Measurements from ENCODE around the gene HPCAL4.

The HPCAL4 gene

GRCh38 chr1:39652105-39652504, 39.1 kb downstream of the HPCAL4 start:
- CTCF ChIA-PET, result interaction anchor here (0.6 to 15.5 kb wide), 11 partner anchors 15 to 542 kb away, joined by 3 to 350 read pairs (median 3); partner anchors contain the start of gene NT5C1A
- Histone ChIP-seq H3K4me1 (ENCODE audit: control insufficient read depth, insufficient read depth, low read length) (no peaks in the 10 kb centered on the region), H3K27ac (ENCODE audit: extremely low read depth, low read depth, low read length) (no peak overlapping the region), H3K36me3 (ENCODE audit: control insufficient read depth in 2 of 2, insufficient read depth in 1 of 2, low read length in 2 of 2) (no peaks in the 10 kb centered on the region), H3K9me3 (ENCODE audit: control insufficient read depth, insufficient read depth, low read depth, low read length) (no peaks in the 10 kb centered on the region), H3K4me3 (ENCODE audit: low read depth, low read length) (no peak overlapping the region)
- POLR2A ChIA-PET, result interaction anchor here (0.6 kb wide), 1 partner anchor 46 kb away, joined by 4 read pairs; no protein-coding TSS in a partner anchor
- TF ChIP-seq ZNF169 (tag by site-specific recombination; IDR thresholded peaks at IDR 0.05) (no peak), ZSCAN16 (tag by site-specific recombination; IDR thresholded peaks at IDR 0.05) (no peak), ZNF23 (tag by site-specific recombination; IDR thresholded peaks at IDR 0.05; ENCODE audit: borderline replicate concordance) (no peak), ZNF302 (tag by site-specific recombination; IDR thresholded peaks at IDR 0.05; ENCODE audit: low read depth) (no peak), ZNF747 (tag by site-specific recombination; IDR thresholded peaks at IDR 0.05) (no peak), ZXDB (tag by site-specific recombination; IDR thresholded peaks at IDR 0.05) (no peak), ZNF514 (tag by site-specific recombination; IDR thresholded peaks at IDR 0.05) (no peak), ZNF580 (tag by site-specific recombination; IDR thresholded peaks at IDR 0.05) (no peak), ZNF280C (tag by site-specific recombination; IDR thresholded peaks at IDR 0.05) (no peak), ZNF121 (tag by site-specific recombination; IDR thresholded peaks at IDR 0.05) (no peak), SALL2 (tag by site-specific recombination; IDR thresholded peaks at IDR 0.05; ENCODE audit: borderline replicate concordance) (no peak), ZNF707 (tag by site-specific recombination; IDR thresholded peaks at IDR 0.05) (no peak), AEBP2 (tag by site-specific recombination; IDR thresholded peaks at IDR 0.05; ENCODE audit: borderline replicate concordance) (no peak), ZNF600 (tag by site-specific recombination; IDR thresholded peaks at IDR 0.05) (no peak), ZNF571 (tag by site-specific recombination; IDR thresholded peaks at IDR 0.05) (no peak), EGR2 (tag by site-specific recombination; IDR thresholded peaks at IDR 0.05; ENCODE audit: low read depth) (no peak), OVOL3 (tag by site-specific recombination; IDR thresholded peaks at IDR 0.05) (no peak), ZNF140 (tag by site-specific recombination; IDR thresholded peaks at IDR 0.05) (no peak)

GRCh38 chr1:39650431-39650830, 40.8 kb downstream of the HPCAL4 start:
- ChIA-PET POLR2A (no interaction called here), CTCF (interaction anchor here (0.5 to 15.5 kb wide), 3 partner anchors 8 to 375 kb away, joined by 3 to 350 read pairs (median 8); no protein-coding TSS in a partner anchor)
- H3K4me3 ChIP-seq (ENCODE audit: low read depth, low read length), result no peak overlapping the region

GRCh38 chr1:39649636-39650185, 41.5 kb downstream of the HPCAL4 start:
- POLR2A ChIA-PET, result no interaction called here
- Histone ChIP-seq H3K4me3 (ENCODE audit: low read depth, low read length) (no peak overlapping the region), H3K36me3 (ENCODE audit: control insufficient read depth in 2 of 2, insufficient read depth in 1 of 2, low read length in 2 of 2) (no peaks in the 10 kb centered on the region), H3K9me3 (ENCODE audit: control insufficient read depth, insufficient read depth, low read depth, low read length) (no peaks in the 10 kb centered on the region), H3K27ac (ENCODE audit: extremely low read depth, low read depth, low read length) (no peak overlapping the region), H3K4me1 (ENCODE audit: control insufficient read depth, insufficient read depth, low read length) (no peaks in the 10 kb centered on the region)
- no peak for TF ChIP-seq ZNF510 (tag by site-specific recombination; IDR thresholded peaks at IDR 0.05; ENCODE audit: insufficient replicate concordance)
- no peak for TF ChIP-seq ZFHX2 (tag by site-specific recombination; conservative IDR thresholded peaks at IDR 0.05)
- no peak for TF ChIP-seq ZNF747 (tag by site-specific recombination; IDR thresholded peaks at IDR 0.05)
- TF ChIP-seq ZNF555 (tag by site-specific recombination; conservative IDR thresholded peaks at IDR 0.05), result no peak
- no peak for TF ChIP-seq ZNF274 (IDR thresholded peaks at IDR 0.05; ENCODE audit: low read length)
- no peak for TF ChIP-seq ZNF274 (tag by site-specific recombination; IDR thresholded peaks at IDR 0.05; ENCODE audit: borderline replicate concordance)
- TF ChIP-seq ZNF404 (tag by site-specific recombination; IDR thresholded peaks at IDR 0.05), result no peak
- no peak for TF ChIP-seq GLIS2 (tag by site-specific recombination; IDR thresholded peaks at IDR 0.05)
- no peak for TF ChIP-seq ZNF585B (tag by site-specific recombination; IDR thresholded peaks at IDR 0.05)
- TF ChIP-seq ZNF658 (tag by site-specific recombination; IDR thresholded peaks at IDR 0.05), result no peak
- TF ChIP-seq HOXD13 (CRISPR knock-in tag; IDR thresholded peaks at IDR 0.05; ENCODE audit: borderline replicate concordance), result no peak
- TF ChIP-seq ZNF580 (tag by site-specific recombination; IDR thresholded peaks at IDR 0.05), result no peak
- CTCF ChIA-PET, result interaction anchor here (0.6 to 15.5 kb wide), 4 partner anchors 9 to 972 kb away, joined by 3 to 350 read pairs (median 8); no protein-coding TSS in a partner anchor

More at GRCh38 chr1:39650431-39650830, 40.8 kb downstream of the HPCAL4 start:
- Histone ChIP-seq H3K9me3 (ENCODE audit: control insufficient read depth, insufficient read depth, low read depth, low read length) (no peaks in the 10 kb centered on the region), H3K4me1 (ENCODE audit: control insufficient read depth, insufficient read depth, low read length) (no peaks in the 10 kb centered on the region), H3K36me3 (ENCODE audit: control insufficient read depth in 2 of 2, insufficient read depth in 1 of 2, low read length in 2 of 2) (no peaks in the 10 kb centered on the region), H3K27ac (ENCODE audit: extremely low read depth, low read depth, low read length) (no peak overlapping the region)
- TF ChIP-seq ZNF350 (tag by site-specific recombination; IDR thresholded peaks at IDR 0.05) (0 out of 2 replicates have a peak, but pooled peaks have one; percentile 13), KLF16 (tag by site-specific recombination; IDR thresholded peaks at IDR 0.05) (no peak)

Measured in HEK293 (cell line).